IPS-20b (cell line): ENCODE measurements around the gene AFDN.

Source experiments
- H3K27ac ChIP-seq: one replicate; pipeline ENCODE4 v1.5.1; 2013; ENCODE audit warnings: low read length
- H3K27me3 ChIP-seq: 2 replicates; pipeline ENCODE4 v1.6.1; 2013; ENCODE audit warnings: mild to moderate bottlenecking, low read length, inconsistent platforms; ENCODE audit not compliant: insufficient read depth
- H3K36me3 ChIP-seq: 2 replicates; pipeline ENCODE4 v1.6.1; 2013; ENCODE audit warnings: low read depth, mild to moderate bottlenecking, inconsistent platforms, low read length, moderate library complexity; ENCODE audit not compliant: insufficient read depth
- H3K4me1 ChIP-seq: 2 replicates; pipeline ENCODE4 v1.6.1; 2013; ENCODE audit warnings: mild to moderate bottlenecking, control low read depth, inconsistent platforms, low read length, moderate library complexity; ENCODE audit not compliant: insufficient read depth
- H3K4me3 ChIP-seq: 2 replicates; pipeline ENCODE4 v1.5.1; 2013; ENCODE audit warnings: mild to moderate bottlenecking, low read length, inconsistent platforms
- H3K9ac ChIP-seq: 2 replicates; pipeline ENCODE4 v1.6.1; 2013; ENCODE audit warnings: low read depth, mild to moderate bottlenecking, inconsistent platforms, low read length, moderate library complexity
- H3K9me3 ChIP-seq: 2 replicates; pipeline ENCODE4 v1.6.1; 2013; ENCODE audit warnings: mild to moderate bottlenecking, low read depth, low read length, inconsistent platforms; ENCODE audit not compliant: insufficient read depth

The AFDN gene

GRCh38 chr6:167797011-167797471, 29.7 kb upstream of the AFDN start:
- Histone ChIP-seq H3K4me3 (no peak overlapping the region), H3K9ac (no peak overlapping the region), H3K27me3 (no peaks in the 10 kb centered on the region; the same call in 1 of the 2 replicates), H3K36me3 (no peaks in the 10 kb centered on the region), H3K4me1 (peaks cover 3% of the 10 kb centered on the region; the same call in 1 of the 2 replicates), H3K27ac (no peak overlapping the region), H3K9me3 (no peaks in the 10 kb centered on the region)

GRCh38 chr6:167797476-167798265, 29.0 kb upstream of the AFDN start:
- H3K4me3 ChIP-seq, result no peak overlapping the region
- no peak overlapping the region for H3K27ac ChIP-seq
- H3K36me3 ChIP-seq, result no peaks in the 10 kb centered on the region
- no peaks in the 10 kb centered on the region for H3K9me3 ChIP-seq
- peaks cover 3% of the 10 kb centered on the region; the same call in 1 of the 2 replicates for H3K4me1 ChIP-seq
- H3K27me3 ChIP-seq, result no peaks in the 10 kb centered on the region; the same call in 1 of the 2 replicates
- H3K9ac ChIP-seq, result no peak overlapping the region

GRCh38 chr6:167798453-167798852, 28.3 kb upstream of the AFDN start:
- no peaks in the 10 kb centered on the region for H3K9me3 ChIP-seq
- H3K4me3 ChIP-seq, result no peak overlapping the region
- no peak overlapping the region for H3K27ac ChIP-seq
- peaks cover 3% of the 10 kb centered on the region; the same call in 1 of the 2 replicates for H3K4me1 ChIP-seq
- no peaks in the 10 kb centered on the region; the same call in 1 of the 2 replicates for H3K27me3 ChIP-seq
- no peak overlapping the region for H3K9ac ChIP-seq
- no peaks in the 10 kb centered on the region for H3K36me3 ChIP-seq

- no peak overlapping the region for H3K4me3 ChIP-seq
- H3K27me3 ChIP-seq, result no peaks in the 10 kb centered on the region; the same call in 1 of the 2 replicates
- no peaks in the 10 kb centered on the region for H3K36me3 ChIP-seq
- no peaks in the 10 kb centered on the region for H3K9me3 ChIP-seq
- H3K4me1 ChIP-seq, result peaks cover 3% of the 10 kb centered on the region; the same call in 1 of the 2 replicates
- H3K27ac ChIP-seq, result no peak overlapping the region
- H3K9ac ChIP-seq, result no peak overlapping the region
Observed at GRCh38 chr6:167799033-167799821, 27.5 kb upstream of the AFDN start.

GRCh38 chr6:167800549-167800948, 26.2 kb upstream of the AFDN start:
- H3K9me3 ChIP-seq, result no peaks in the 10 kb centered on the region
- H3K27me3 ChIP-seq, result no peaks in the 10 kb centered on the region; the same call in 1 of the 2 replicates
- H3K36me3 ChIP-seq, result no peaks in the 10 kb centered on the region
- H3K4me3 ChIP-seq, result no peak overlapping the region
- no peak overlapping the region for H3K9ac ChIP-seq
- H3K27ac ChIP-seq, result no peak overlapping the region
- H3K4me1 ChIP-seq, result peaks cover 3% of the 10 kb centered on the region; the same call in 1 of the 2 replicates

GRCh38 chr6:167801263-167801662, 25.4 kb upstream of the AFDN start:
- Histone ChIP-seq H3K4me1 (peaks cover 3% of the 10 kb centered on the region; the same call in 1 of the 2 replicates), H3K27ac (no peak overlapping the region), H3K36me3 (no peaks in the 10 kb centered on the region), H3K9me3 (no peaks in the 10 kb centered on the region), H3K4me3 (no peak overlapping the region), H3K9ac (no peak overlapping the region), H3K27me3 (no peaks in the 10 kb centered on the region)

GRCh38 chr6:167802339-167802738, 24.4 kb upstream of the AFDN start:
- H3K27ac ChIP-seq, result no peak overlapping the region
- no peaks in the 10 kb centered on the region for H3K27me3 ChIP-seq
- no peaks in the 10 kb centered on the region for H3K36me3 ChIP-seq
- H3K9me3 ChIP-seq, result no peaks in the 10 kb centered on the region
- peaks cover 3% of the 10 kb centered on the region; the same call in 1 of the 2 replicates for H3K4me1 ChIP-seq
- H3K9ac ChIP-seq, result no peak overlapping the region
- no peak overlapping the region for H3K4me3 ChIP-seq

- Histone ChIP-seq H3K27me3 (no peaks in the 10 kb centered on the region), H3K4me1 (peaks cover 3% of the 10 kb centered on the region; the same call in 1 of the 2 replicates)
Observed at GRCh38 chr6:167803816-167804215, 22.9 kb upstream of the AFDN start.

GRCh38 chr6:167804281-167805013, 22.3 kb upstream of the AFDN start:
- Histone ChIP-seq H3K9ac (no peak overlapping the region), H3K4me1 (no peaks in the 10 kb centered on the region), H3K36me3 (no peaks in the 10 kb centered on the region), H3K9me3 (no peaks in the 10 kb centered on the region), H3K4me3 (no peak overlapping the region), H3K27ac (no peak overlapping the region), H3K27me3 (no peaks in the 10 kb centered on the region)

More at GRCh38 chr6:167803816-167804215, 22.9 kb upstream of the AFDN start:
- Histone ChIP-seq H3K27ac (no peak overlapping the region), H3K4me3 (no peak overlapping the region), H3K36me3 (no peaks in the 10 kb centered on the region), H3K9ac (no peak overlapping the region), H3K9me3 (no peaks in the 10 kb centered on the region)

GRCh38 chr6:167805349-167806060, 21.2 kb upstream of the AFDN start:
- H3K36me3 ChIP-seq, result no peaks in the 10 kb centered on the region
- H3K9me3 ChIP-seq, result no peaks in the 10 kb centered on the region
- H3K27me3 ChIP-seq, result no peaks in the 10 kb centered on the region
- no peak overlapping the region for H3K27ac ChIP-seq
- no peak overlapping the region for H3K9ac ChIP-seq
- no peak overlapping the region for H3K4me3 ChIP-seq
- H3K4me1 ChIP-seq, result no peaks in the 10 kb centered on the region
